KBM-7 (cell line): ENCODE measurements around the gene STX5.
"Not testable (repeated sequence)": the region's sequence is repeated elsewhere in the genome, so short reads cannot be mapped to it uniquely, and the experiment has no call there.

Experiments
- DNase-seq: peaks from one replicate; pipeline ENCODE4 v3.0.0-alpha.2; 2015
- in situ Hi-C: fragments of 300-500 bp; cut with MboI; formaldehyde crosslinking; loops from 2 replicates; pipeline ENCODE4 v1.14.3; 2020; ENCODE audit warnings: low sequenced_read_pairs, low pct_unique_long_range_greater_than_20kb, mixed read lengths

The STX5 gene, protein sequence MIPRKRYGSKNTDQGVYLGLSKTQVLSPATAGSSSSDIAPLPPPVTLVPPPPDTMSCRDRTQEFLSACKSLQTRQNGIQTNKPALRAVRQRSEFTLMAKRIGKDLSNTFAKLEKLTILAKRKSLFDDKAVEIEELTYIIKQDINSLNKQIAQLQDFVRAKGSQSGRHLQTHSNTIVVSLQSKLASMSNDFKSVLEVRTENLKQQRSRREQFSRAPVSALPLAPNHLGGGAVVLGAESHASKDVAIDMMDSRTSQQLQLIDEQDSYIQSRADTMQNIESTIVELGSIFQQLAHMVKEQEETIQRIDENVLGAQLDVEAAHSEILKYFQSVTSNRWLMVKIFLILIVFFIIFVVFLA

DNA sequence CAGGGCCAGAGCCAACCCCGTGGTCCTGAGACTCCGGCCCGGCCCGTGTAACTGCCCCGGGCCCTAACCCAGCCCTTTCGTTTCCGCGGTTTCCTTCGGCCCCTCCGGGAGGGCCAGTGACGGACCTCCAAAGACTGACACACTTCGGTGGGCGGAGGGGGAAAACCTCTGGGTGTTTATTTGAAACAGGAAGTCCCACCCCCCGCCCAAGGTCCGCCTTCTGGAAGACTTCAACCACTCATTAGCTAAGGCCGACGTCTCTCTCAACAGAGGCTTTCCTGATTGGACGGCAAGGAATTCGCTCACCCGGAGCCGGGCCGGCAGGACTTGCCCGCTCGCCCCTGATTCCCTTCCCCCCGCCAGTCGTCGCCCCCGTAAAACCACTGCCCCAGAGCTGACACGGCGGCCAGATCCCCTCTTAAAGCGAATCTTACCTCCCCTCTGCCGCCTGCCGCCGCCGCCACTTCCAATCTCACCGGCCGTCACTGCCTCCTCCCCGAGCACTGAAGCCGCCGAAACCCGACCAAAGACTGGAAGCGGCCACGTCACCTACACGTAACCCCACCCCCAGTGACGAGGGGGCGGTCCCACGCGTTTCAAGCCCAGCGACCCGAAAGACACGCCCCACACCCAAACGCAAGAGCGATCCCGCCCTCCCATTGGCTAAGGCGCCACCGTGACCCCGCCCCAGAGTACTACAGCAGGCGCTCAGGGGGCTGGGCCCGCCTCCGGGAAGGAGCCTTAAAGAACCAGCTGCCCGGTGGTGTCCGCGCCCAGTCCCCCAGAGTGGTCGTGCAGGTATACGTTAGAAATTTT lies at the start of gene STX5:
TSS of gene STX5 (minus strand) at position 532 of the 816 bp plus-strand sequence. CDS start 808 bp downstream, outside the sequence.
- in situ Hi-C loops = no loop called here

DNA sequence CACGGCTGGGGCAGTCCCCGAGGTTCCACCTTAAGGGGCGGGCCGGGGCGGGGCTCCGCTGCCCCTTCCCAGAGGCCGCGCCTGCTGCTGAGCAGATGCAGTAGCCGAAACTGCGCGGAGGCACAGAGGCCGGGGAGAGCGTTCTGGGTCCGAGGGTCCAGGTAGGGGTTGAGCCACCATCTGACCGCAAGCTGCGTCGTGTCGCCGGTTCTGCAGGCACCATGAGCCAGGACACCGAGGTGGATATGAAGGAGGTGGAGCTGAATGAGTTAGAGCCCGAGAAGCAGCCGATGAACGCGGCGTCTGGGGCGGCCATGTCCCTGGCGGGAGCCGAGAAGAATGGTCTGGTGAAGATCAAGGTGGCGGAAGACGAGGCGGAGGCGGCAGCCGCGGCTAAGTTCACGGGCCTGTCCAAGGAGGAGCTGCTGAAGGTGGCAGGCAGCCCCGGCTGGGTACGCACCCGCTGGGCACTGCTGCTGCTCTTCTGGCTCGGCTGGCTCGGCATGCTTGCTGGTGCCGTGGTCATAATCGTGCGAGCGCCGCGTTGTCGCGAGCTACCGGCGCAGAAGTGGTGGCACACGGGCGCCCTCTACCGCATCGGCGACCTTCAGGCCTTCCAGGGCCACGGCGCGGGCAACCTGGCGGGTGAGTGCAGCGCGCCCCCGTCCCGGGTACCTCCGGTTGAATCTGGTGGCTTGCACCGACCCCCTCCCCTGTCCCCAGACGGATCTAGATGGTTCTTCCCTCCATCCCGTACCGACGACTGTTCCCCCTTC lies 49.1 kb upstream of the STX5 start, which contains the start of gene SLC3A2:
TSS of gene SLC3A2 (plus strand) at position 94 of the 776 bp plus-strand sequence. CDS start at position 222, 128 bp downstream.
- in situ Hi-C loops = no loop called here

More for the DNA sequence above, at the start of gene STX5:
- DNase-seq = peak; percentile 98

DNA sequence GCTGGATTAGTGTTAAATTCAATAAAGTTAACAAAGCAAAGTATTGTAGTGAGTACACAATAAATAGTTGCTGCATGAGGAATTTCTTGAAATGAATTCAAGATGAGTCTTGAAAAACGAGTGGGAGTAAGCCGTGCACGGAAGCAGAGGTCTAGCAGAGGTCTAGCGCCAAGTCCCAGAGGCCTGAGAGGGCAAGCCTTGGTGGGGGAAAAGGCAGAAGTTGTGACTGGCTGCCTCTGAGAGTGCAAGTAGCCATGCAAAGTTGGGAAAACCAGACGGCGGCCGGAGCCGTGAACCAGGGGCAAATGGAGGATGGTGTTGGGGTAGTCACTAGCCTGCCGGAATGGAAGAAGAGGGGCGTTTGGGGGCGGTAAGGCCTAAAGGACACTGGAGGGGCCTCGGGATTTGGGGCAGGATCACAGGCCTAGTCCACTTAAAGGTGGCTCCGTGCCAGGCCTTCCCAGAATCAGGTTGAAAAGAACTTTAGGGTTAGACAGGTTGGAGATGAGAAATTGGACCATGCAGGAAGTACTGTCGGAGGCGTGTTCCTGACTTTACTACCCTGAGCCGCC lies 48.5 kb upstream of the STX5 start:
- DNase-seq = peak; percentile 62
- in situ Hi-C loops = no loop called here

More for the DNA sequence above, 49.1 kb upstream of the STX5 start, which contains the start of gene SLC3A2:
- DNase-seq = peak; percentile 90

DNA sequence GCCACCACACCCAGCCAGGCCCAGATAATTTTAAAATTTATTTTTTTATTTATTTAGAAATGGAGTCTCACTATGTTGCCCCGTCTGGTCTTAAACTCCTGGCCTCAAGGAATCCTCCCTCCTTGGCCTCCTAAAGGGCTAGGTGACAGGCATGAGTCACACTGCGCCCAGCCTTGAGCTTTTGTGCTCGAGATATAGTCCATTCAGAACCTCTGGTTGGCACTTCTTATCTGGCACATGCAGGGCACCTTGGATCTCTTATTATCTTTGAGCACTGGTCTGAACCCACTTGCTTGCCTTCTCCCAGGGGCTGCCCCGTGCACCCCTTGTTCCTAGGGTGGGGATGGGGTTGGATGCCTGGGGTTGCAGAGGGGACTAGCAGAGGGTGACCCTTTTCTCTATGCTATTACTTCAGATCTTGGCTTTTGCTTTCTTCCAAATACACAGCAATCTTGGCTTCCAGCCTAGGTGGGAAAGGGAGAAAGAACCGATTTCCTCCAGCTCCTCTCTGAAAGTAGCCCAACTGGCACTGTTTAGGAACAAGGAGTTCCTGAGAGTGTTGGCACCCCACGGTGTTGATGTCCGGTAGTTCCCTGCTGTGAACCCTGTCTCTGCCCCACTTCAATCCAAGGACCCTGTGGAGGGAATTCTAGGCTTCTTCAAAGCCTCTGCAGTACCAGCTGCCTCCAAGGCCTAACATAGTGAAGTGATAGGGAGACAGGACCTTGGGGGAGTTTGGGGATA lies 47.6 kb upstream of the STX5 start:
- no peak for DNase-seq
- in situ Hi-C loops = no loop called here

DNA sequence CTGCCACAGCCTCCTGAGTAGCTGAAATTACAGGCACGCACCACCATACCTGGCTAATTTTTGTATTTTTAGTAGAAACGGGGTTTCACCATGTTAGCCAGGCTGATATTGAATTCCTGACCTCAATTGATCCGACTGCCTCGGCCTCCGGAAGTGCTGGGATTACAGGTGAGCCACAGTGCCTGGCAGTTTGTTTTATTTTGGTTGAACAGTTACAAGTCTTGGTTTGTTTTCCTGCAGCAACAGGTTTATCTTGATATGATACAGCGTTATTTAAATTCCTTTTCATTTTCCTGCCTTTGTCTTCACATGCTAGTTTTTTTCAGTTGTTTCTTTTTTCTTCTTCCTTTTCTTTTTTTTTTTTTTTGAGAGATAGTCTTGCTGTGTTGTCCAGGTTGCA lies 44.9 kb upstream of the STX5 start:
- in situ Hi-C loops = no loop called here
- no peak for DNase-seq

DNA sequence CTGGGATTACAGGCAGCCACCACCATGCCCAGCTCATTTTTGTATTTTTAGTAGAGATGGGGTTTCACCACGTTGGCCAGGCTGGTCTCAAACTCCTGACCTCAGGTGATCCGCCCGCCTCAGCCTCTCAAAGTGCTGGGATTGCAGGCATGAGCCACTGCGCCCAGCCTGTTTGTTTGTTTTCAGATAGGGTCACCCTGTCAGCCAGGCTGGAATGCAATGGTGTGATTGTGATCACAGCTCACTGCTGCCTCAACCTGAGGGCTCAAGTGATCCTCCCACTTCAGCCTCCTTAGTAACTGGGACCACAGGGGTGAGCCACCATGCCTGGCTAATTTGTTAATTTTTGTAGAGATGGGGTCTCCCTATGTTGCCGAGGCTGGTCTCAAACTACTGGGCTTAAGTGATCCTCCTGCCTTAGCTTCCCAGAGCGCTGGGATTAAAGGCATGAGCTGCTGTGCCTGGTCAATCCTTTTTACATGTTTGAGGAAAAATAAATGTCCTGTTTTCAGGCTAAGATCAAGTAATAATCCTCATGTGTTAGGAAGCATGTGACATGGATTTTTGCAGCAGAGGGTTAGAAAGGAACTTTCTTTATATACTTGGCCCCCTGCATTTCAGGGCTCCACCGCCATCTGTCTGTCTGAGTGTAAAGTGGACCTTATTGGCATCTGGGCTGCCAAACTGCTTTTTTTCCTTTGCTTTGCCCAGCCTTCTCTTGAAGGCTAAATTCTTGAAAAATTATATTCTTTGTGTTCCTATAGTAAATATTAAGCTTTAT lies 44.0 kb upstream of the STX5 start:
- in situ Hi-C loops = no loop called here
- DNase-seq = no peak

DNA sequence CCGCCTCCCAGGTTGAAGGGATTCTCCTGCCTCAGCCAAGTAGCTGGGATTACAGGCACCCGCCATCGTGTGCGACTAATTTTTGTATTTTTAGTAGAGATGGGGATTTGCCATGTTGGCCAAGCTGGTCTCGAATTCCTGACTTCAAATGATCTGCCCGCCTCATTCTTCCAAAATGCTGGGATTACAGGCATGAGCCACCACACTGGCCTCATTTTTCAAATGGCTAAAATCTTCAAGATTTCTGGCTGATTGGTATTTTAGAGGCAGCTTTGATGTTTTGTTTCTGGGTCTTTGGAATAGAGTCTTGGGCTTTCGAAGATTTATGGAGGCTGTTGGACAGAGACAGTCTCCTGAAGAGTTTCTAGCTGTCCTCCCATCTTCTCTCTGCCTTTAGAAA lies 43.0 kb upstream of the STX5 start:
- in situ Hi-C loops = no loop called here
- no peak for DNase-seq

DNA sequence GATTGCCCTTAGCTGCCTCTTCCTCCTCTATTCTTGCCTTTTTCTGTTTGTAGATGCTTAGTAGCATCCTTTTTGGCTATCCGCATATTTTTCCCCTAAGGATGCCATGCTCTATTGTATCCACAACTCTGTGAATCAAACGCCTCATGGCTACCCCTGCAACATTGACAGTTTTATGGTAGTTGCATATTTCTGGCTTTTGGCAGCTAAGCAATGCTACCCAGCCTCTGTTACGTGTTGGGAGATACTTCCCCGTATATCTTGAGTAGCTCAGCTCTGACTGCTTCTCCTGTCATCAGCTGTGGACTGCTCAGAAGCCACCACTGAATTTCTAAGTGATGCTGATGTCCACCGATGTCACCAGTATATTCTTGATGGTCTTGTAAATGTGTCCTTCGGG lies 33.8 kb upstream of the STX5 start:
- in situ Hi-C loops = no loop called here
- DNase-seq = no peak

DNA sequence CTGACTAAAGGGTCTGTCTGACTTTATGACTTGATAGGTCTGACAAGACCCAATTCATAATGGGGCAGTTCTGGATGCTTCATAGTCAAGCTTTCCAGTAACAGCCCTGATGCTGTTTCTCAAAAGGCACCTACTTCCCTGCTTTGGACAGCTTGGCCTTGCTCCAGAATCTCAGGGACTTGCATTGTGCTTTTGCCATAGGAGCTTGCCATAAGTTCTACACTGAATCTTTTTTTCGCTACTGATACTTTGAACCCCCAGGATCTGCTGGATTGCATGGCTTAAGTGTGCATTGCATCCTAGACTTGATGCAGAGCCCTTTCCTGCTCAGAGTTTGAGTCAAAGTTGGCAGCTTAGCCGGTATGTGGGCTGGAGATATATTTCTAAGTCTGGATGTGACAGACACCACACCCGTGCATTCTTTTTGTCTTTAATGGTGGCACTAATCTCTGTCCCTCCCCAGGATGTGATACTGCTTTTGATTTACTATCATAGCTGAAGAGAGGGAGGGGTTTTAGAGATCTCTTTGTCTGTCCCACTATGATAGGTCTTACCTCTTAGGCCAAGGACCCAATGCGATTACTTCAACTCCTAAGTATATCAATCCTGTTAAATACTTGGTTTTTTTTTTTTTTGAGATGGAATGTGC lies 32.0 kb upstream of the STX5 start:
- in situ Hi-C loops = no loop called here
- no peak for DNase-seq

DNA sequence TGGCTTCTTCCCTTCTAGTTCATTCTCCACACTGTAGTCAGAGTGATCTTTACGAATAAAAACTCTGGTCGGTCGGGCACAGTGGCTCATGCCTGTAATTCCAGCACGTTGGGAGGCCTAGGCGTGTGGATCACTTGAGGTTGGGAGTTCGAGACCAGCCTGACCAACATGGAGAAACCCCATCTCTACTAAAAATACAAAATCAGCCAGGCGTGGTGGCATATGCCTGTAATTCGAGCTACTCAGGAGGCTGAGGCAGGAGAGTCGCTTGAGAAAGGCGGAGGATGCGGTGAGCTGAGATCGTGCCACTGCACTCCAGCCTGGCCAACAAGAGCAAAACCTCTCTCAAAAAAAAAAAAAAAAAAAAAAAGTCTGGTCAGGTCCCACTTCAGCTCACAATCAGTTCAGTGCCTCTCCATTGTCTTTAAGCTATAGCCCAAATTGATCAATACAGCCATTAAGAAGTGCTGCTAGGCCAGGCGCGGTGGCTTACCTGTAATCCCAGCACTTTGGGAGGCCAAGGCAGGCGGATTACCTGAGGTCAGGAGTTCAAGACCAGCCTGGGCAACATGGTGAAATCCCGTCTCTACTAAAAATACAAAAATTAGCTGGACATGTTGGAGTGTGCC lies 29.8 kb upstream of the STX5 start:
- in situ Hi-C loops, DNase-seq: not testable (repeated sequence)

DNA sequence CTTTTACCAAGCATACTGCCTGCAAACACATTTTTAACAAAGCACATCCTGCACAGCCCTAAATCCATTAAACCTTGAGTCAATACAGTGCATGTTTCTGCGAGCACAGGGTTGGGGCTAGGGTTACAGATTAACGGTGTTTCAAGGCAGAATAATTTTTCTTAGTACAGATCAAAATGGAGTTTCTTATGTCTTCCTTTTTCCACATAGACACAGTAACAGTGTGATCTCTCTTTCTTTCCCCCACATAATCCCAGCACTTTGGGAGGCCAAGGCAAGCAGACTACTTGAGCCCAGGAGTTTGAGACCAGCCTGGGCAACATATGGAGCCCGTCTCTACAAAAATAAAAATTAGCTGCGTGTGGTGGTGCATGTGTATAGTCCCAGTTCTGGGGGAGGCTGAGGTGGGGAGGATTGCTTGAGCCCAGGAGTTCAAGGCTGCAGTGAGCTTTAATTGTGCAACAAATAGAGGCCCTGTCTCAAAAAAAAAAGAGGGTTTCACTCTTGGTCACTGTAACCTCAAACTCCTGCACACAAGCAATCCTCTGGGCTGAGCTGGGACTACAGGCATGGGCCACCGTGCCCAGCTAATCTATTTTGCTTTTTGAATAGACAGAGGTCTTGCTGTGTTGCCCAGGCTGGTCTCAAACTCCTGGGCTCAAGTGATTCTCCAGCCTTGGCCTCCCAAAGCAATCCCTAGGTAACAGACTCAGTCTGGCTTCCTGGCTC lies 29.1 kb upstream of the STX5 start:
- no peak for DNase-seq
- in situ Hi-C loops = no loop called here

DNA sequence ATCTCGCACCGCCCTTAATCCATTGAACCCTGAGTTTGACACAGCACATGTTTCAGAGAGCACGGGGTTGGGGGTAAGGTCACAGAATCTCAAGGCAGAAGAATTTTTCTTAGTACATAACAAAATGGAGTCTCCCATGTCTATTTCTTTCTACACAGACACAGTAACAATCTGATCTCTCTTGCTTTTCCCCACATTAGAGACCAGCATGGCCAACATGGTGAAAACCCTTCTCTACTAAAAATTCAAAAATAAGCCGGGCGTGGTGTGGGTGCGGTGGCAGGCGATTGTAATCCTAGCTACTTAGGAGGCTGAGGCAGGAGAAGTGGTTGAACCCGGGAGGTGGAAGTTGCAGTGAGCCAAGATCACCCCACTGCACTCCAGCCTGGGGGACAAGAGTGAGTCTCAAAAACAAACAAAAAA lies 27.4 kb upstream of the STX5 start:
- in situ Hi-C loops, DNase-seq: not testable (repeated sequence)

DNA sequence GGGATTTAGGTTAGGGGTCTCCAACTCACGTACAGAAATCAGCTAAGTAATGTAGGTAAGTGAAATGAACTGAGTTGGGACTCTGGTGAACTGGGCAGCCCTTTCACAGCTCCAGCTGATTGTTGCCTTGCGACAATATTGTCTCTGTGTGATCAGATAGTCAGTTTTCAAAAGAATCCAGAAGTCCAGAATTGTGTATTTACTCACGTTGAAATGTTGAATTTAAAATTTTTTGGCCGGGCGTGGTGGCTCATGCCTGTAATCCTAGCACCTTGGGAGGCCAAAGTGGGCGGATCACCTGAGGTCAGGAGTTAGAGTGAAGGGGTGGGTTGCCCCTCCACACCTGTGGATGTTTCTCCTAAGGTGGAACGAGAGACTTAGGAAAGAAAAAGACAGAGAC lies 26.4 kb upstream of the STX5 start:
- in situ Hi-C loops = no loop called here

DNA sequence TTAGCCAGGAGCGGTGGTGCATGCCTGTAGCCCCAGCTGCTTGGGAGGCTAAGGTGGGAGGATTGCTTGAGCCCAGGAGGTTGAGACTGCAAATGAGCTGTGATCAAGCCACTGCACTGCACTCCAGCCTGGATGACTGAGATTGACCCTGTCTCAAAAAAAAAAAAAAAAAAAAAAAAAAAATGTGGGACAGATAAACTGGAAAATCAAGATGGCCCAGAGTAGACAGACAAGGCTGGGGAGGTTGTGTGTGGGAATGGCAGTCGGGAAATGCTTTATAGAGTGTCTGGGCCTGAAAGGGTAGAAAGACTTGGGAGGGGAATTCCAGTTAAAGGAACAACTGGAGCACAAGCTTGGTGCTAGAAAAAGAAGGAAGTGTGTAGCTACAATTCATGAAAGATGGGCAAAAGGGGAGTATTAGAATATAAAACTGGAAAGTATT lies 25.7 kb upstream of the STX5 start:
- in situ Hi-C loops = no loop called here
- DNase-seq = peak; percentile 27

More for the DNA sequence above, 26.4 kb upstream of the STX5 start:
- no peak for DNase-seq

DNA sequence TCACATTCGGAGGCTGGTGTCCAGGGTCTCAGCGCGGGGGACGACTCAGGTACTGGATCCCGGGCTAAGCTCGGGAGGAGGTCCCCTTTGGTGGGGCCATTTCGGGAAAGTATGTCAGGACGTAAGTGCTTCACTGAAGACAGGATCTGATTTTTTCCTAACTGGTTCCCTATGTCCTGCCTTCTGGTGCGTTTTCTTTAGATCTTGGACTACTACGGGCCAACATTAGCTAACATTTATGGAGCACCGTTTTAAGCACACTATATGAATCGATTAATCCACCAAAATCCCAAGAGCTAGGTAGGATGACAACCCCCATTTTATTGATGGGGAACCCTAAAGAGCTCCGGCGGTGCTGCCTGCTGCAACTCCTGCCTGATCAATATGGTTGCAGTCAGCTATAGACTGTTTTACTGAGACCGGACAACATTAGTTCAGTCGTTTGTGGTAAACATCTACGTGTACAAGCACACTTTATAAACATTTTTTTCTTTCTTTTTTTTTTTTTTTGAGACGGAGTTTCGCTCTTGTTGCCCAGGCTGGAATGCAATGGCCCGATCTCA lies 24.6 kb upstream of the STX5 start:
- in situ Hi-C loops = no loop called here

More for the DNA sequence above, 24.6 kb upstream of the STX5 start:
- no peak for DNase-seq
